Psoas muscle (tissue), 8 donors: Measurements from ENCODE around the gene COA8. TPM values are rescaled to one million over a fixed set of nuclear protein-coding genes. Genes with fewer than 3 reads are reported as not detected.
"Not testable (repeated sequence)": the region's sequence is repeated elsewhere in the genome, so short reads cannot be mapped to it uniquely, and the experiment has no call there.

Experiments
- ATAC-seq, 4 donors: fragments of 200-7000 bp; cut with Tn5 transposase; one replicate each; pipeline ENCODE4 v1.9.1; 2020; ENCODE audit warnings: moderate library complexity in 3 of 4, mild to moderate bottlenecking in 2 of 4
- DNase-seq, 2 donors: peaks; one replicate each; pipeline ENCODE4 v3.0.0-alpha.2; 2020
- H3K27ac ChIP-seq: fragments of 200-600 bp; one replicate; pipeline ENCODE4 v1.8.0; 2022
- H3K27me3 ChIP-seq, 3 donors: fragments of 200-600 bp in 1 of 3; one replicate each; pipeline versions ENCODE4 v1.6.1 to v1.8.0; 2013 to 2022; ENCODE audit warnings: low read length in 2 of 3, mild to moderate bottlenecking in 2 of 3, moderate library complexity in 1 of 3; ENCODE audit not compliant: insufficient read depth in 3 of 3
- H3K36me3 ChIP-seq, 2 donors: fragments of 200-600 bp in 1 of 2; one replicate each; pipeline versions ENCODE4 v1.6.1 to v1.8.0; 2013 to 2022; ENCODE audit warnings: low read depth in 1 of 2, mild to moderate bottlenecking in 1 of 2, moderate library complexity in 1 of 2; ENCODE audit not compliant: insufficient read depth in 1 of 2
- H3K4me1 ChIP-seq: fragments of 200-600 bp; one replicate; pipeline ENCODE4 v1.8.0; 2022
- H3K4me3 ChIP-seq: fragments of 200-600 bp; one replicate; pipeline ENCODE4 v1.8.0; 2022; ENCODE audit warnings: mild to moderate bottlenecking
- H3K9me3 ChIP-seq: fragments of 200-600 bp; one replicate; pipeline ENCODE4 v1.8.0; 2022
- CTCF ChIP-seq: fragments of 200-600 bp; IDR thresholded peaks from one replicate; pipeline ENCODE4 v1.8.0; 2022; ENCODE audit warnings: antibody characterized with exemption
- WGBS, 3 donors: extraction: QIAGEN DNeasy Blood & Tissue Kit; methylation state at CpG; one replicate each; pipeline versions ENCODE4 v1.1.6 to v1.1.7; 2013; 5-methylcytosine and 5-hydroxymethylcytosine counted together
- intact Hi-C, 2 donors: fragments of 100-400 bp; cut with DNase I; formaldehyde crosslinking; loops; one replicate each; pipeline versions ENCODE4 v1.11.0 to v1.14.2; 2022
- polyA plus RNA-seq, 3 donors: library from polyadenylated mRNA; stranded (reverse); fragments of 200-250 nt; gene quantifications; one replicate each; pipeline ENCODE4 v1.2.3, GENCODE V29; 2013
- total RNA-seq, 4 donors: library from RNA; stranded (reverse); fragmentation: NEBNext Ultra II Directional in 2 of 4; extraction: Animal tissue kit (Norgen Biotek cat#: 25700) in 2 of 4; gene quantifications; one replicate each; pipeline versions ENCODE4 v1.2.1 to v1.2.4, GENCODE V29; 2021 to 2023
- donor health status: healthy with polysubstance abuse.
- donor health status: DM: no; HTN: no; CAD: no; lungs with moderate emphysema.
- donor health status: Bipolar disorder and iron deficiency.
- donor health status: healthy.
- donor health status: DM: yes; HTN: yes; CAD: no.
- donor health status: DM: no; HTN: no; CAD: no.
- donor health status: DM: no; HTN: no; CAD: no.
- donor health status: DM: yes; HTN: yes; CAD: no.

Gene COA8
- total and polyA plus RNA-seq, 7 donors = 73.6 to 171 (median 101) TPM

DNA sequence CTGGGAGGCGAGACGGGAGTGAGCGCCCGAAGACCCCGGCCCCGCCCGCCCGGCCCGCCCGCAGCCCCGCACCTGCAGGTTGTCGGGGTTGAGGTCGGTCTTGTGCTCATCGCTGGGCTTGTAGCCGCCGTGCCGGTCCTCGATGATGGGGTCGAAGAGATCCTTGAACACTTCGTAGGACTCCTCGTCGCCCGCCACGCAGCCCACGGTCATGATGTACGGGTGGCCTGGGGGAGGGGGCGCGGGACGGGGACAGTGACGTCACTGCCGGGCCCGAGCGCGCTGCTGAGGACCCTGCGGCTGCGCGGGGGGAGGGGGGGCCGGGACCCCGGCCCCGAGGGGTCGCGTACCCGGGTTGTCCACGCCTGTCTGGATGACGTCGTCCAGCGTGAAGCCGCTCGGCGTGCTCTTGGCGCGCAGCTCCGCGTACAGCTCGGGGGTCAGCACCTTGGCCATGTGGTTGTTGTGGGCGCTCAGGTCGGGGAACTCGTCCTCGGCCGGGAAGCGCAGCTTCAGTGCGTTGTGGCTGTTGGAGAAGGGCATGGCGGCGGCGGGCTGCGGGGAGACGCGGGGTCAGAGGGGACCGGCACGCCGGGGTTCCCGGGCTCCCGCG, 40.7 kb upstream of the COA8 start:
- H3K27me3 ChIP-seq = peaks cover 0 to 24% (median 15%) of the 10 kb centered on the region in 3 donors
- intact Hi-C loops = no loop called here
- no peaks in the 10 kb centered on the region for H3K36me3 ChIP-seq
- ATAC-seq (no peak), DNase-seq (peak; percentile 35 to 60)
- H3K4me1 ChIP-seq = peaks cover 22% of the 10 kb centered on the region
- no peaks in the 10 kb centered on the region for H3K9me3 ChIP-seq
- peak overlapping the region; percentile 62 for H3K4me3 ChIP-seq
- H3K27ac ChIP-seq = no peak overlapping the region
- 0 to 2% (median 2%) methylated on average over 49 to 74 of the region's 74 CpGs for WGBS, 3 donors
- TF ChIP-seq CTCF = no peak

DNA sequence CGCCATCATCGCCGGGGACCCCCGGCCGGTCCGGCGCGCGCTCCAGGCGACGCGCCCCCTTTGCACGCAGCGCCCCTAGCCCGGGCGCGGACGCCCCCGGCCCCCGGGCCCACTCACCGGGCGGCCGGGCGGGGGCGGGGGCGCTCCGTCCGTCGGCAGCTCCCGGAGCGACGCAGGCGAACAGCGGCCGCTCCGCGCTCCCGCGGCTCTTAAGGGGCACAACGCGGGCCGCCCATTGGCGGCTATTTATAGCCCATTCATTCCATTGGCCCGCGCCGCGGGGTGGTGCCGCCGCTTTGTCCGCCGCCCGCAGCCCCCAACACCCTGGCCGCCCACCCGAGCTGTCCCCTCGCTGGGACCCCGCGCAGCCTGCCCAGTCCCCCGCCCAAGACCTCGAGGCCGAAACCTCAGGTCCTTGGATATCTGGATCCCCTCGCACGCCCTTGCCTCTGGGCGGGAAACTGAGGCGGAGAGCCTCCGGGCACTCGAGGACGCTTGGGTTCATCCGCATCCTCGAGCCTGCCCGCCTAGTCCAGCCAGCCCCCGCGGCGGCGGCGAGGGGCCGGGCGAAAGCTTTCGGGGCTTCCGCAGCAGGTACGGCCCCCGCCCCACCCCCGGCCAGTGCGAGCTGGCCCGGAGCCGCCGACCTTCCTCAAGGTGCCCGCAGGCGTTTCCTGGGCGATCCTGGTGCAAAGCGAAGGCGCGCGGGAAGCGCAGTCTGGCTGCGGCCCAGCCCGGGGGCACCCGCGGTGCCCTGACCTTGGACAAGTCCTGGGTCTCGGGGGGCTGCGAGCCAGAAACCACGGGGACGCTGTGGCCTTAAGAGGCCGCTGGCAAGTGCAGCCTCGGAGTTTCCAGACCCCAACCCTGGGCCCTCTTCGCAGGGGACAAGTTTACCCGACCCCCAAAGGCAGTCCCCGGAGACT, 39.8 kb upstream of the COA8 start, which contains the start of gene CKB:
Gene CKB, minus strand, starts transcription at position 182 of the 926 bp plus-strand sequence. CDS start 337 bp downstream, outside the sequence.
- H3K27me3 ChIP-seq = peaks cover 0 to 24% (median 15%) of the 10 kb centered on the region in 3 donors
- 2 to 3% (median 3%) methylated on average over 70 to 107 of the region's 107 CpGs for WGBS, 3 donors
- H3K9me3 ChIP-seq = no peaks in the 10 kb centered on the region
- intact Hi-C loops = no loop called here
- TF ChIP-seq CTCF = no peak
- no peak within 1 kb of the TSS for H3K27ac ChIP-seq
- H3K4me3 ChIP-seq = peak within 1 kb of the TSS; percentile 62
- H3K4me1 ChIP-seq = peaks cover 24% of the 10 kb centered on the region
- DNase-seq (peak; percentile 70 to 84), ATAC-seq (peak; percentile 50 to 67 (median 61))
- H3K36me3 ChIP-seq = no peaks in the 10 kb centered on the region

- Histone ChIP-seq H3K27ac (no peak overlapping the region), H3K27me3 (peaks cover 0 to 24% (median 15%) of the 10 kb centered on the region in 3 donors), H3K4me3 (no peak overlapping the region), H3K36me3 (no peaks in the 10 kb centered on the region), H3K9me3 (no peaks in the 10 kb centered on the region), H3K4me1 (peaks cover 22% of the 10 kb centered on the region)
- no peak for TF ChIP-seq CTCF
- no peak for ATAC-seq
- no peak for DNase-seq
- WGBS, 3 donors = 30 to 41% (median 30%) methylated on average over 10 of the region's 10 CpGs
- intact Hi-C loops = no loop called here
Observed at GRCh38 chr14:103523575-103523954, 39.2 kb upstream of the COA8 start.

GRCh38 chr14:103524002-103524935, 38.5 kb upstream of the COA8 start:
- Histone ChIP-seq H3K4me3 (no peak overlapping the region), H3K27me3 (peaks cover 0 to 24% (median 15%) of the 10 kb centered on the region in 3 donors), H3K27ac (no peak overlapping the region), H3K9me3 (no peaks in the 10 kb centered on the region), H3K36me3 (no peaks in the 10 kb centered on the region), H3K4me1 (peaks cover 19% of the 10 kb centered on the region)
- no peak for ATAC-seq
- intact Hi-C loops = no loop called here
- TF ChIP-seq CTCF = no peak
- DNase-seq = no peak
- WGBS, 3 donors = 35 to 44% (median 43%) methylated on average over 12 of the region's 12 CpGs

DNA sequence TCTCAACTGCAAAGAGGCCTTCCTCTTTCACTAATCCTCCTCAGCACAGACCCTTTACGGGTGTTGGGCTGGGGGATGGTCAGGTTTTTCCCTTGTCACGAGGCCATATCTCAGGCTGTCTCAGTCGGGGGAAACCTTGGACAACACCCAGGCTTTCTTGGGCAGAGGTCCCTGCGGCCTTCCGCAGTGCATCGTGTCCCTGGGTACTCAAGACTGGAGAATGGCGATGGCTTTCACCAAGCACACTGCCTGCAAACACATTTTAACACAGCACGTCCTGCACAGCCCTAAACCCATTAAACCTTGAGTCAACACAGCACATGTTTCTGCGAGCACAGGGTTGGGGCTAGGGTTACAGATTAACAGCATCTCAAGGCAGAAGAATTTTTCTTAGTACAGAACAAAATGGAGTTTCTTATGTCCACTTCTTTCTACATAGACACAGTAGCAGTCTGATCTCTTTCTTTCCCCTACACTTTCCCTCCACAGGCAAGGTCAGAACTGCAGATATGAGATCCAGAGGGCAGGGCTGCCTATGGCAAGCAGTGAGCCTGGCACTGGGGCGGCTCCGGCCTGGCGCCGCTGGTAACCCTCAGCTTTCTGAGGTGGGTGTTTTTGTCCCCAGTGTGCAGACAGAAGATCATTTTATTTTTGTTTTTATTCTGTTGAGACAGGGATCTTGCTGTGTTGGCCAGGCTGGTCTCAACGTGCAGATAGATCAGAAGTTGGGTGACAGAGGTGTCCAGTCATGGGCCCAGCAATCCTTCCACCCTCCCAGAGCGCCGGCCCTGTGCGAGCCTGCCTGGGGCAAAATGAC, 37.1 kb upstream of the COA8 start:
- ATAC-seq, H3K27ac ChIP-seq, DNase-seq: not testable (repeated sequence)

More for the DNA sequence above, 37.1 kb upstream of the COA8 start:
- 64 to 69% (median 66%) methylated on average over 17 of the region's 17 CpGs for WGBS, 3 donors
- intact Hi-C loops, H3K9me3 ChIP-seq, H3K4me3 ChIP-seq, H3K36me3 ChIP-seq: not testable (repeated sequence)
- peaks cover 28% of the 10 kb centered on the region for H3K4me1 ChIP-seq
- H3K27me3 ChIP-seq = peaks cover 0 to 21% (median 14%) of the 10 kb centered on the region in 3 donors
